GM19035 (cell line): ENCODE measurements around the gene SND1.
"Not testable (repeated sequence)": the region's sequence is repeated elsewhere in the genome, so short reads cannot be mapped to it uniquely, and the experiment has no call there.

Source experiments
- ATAC-seq: cut with Tn5 transposase; IDR thresholded peaks from one replicate; pipeline ENCODE4 v1.9.1; 2021; ENCODE audit not compliant: unreplicated experiment

SND1 gene

GRCh38 chr7:128105228-128106022 is 453.4 kb downstream of the SND1 start:
- ATAC-seq: no peak

- ATAC-seq: no peak
Measured at GRCh38 chr7:128106821-128107220, 454.8 kb downstream of the SND1 start.

GRCh38 chr7:128107516-128107915 is 455.5 kb downstream of the SND1 start:
- not testable (repeated sequence) for ATAC-seq

GRCh38 chr7:128108129-128108528 is 456.1 kb downstream of the SND1 start:
- ATAC-seq: no peak

GRCh38 chr7:128108641-128109423 is 456.8 kb downstream of the SND1 start:
- ATAC-seq: peak; percentile 89

- ATAC-seq: not testable (repeated sequence)
Measured at GRCh38 chr7:128109424-128109969, 457.5 kb downstream of the SND1 start.

- ATAC-seq: no peak
Measured at GRCh38 chr7:128110641-128111364, 458.8 kb downstream of the SND1 start.

- no peak for ATAC-seq
Measured at GRCh38 chr7:128112018-128112780, 460.2 kb downstream of the SND1 start.

GRCh38 chr7:128112781-128113221 is 460.8 kb downstream of the SND1 start:
- no peak for ATAC-seq

- no peak for ATAC-seq
Measured at GRCh38 chr7:128113839-128114238, 461.8 kb downstream of the SND1 start.

GRCh38 chr7:128114806-128115205 is 462.8 kb downstream of the SND1 start:
- no peak for ATAC-seq

GRCh38 chr7:128115336-128115820 is 463.4 kb downstream of the SND1 start:
- no peak for ATAC-seq

- ATAC-seq: no peak
Measured at GRCh38 chr7:128115821-128116723, 464.1 kb downstream of the SND1 start.

GRCh38 chr7:128116740-128117139 is 464.7 kb downstream of the SND1 start:
- no peak for ATAC-seq

GRCh38 chr7:128117691-128118090 is 465.7 kb downstream of the SND1 start:
- ATAC-seq: no peak

GRCh38 chr7:128119036-128119435 is 467.0 kb downstream of the SND1 start:
- no peak for ATAC-seq

- no peak for ATAC-seq
Measured at GRCh38 chr7:128120116-128120515, 468.1 kb downstream of the SND1 start.

GRCh38 chr7:128120976-128121490 is 469.0 kb downstream of the SND1 start:
- no peak for ATAC-seq
